WTC11 (cell line): ENCODE measurements around the gene GOLGA6L9. TPM values are rescaled to one million over a fixed set of nuclear protein-coding genes. Genes with fewer than 3 reads are reported as not detected.
"Not testable (repeated sequence)": the region's sequence is repeated elsewhere in the genome, so short reads cannot be mapped to it uniquely, and the experiment has no call there.

Source experiments
- ATAC-seq: fragments of 200-7000 bp; cut with Tn5 transposase; 2 replicates; pipeline ENCODE4 v1.10.0; 2021; ENCODE audit warnings: mild to moderate bottlenecking, moderate library complexity
- CTCF ChIA-PET: fragments of 300-600 bp; sonication (Branson Sonifier 250); formaldehyde crosslinking; loops from one replicate; lab custom pipeline; 2021; ENCODE audit warnings: antibody characterized with exemption; lab: Charles Lee
- POLR2A ChIA-PET: fragments of 350-600 bp; sonication (Branson Sonifier 250); formaldehyde crosslinking; loops from one replicate; lab custom pipeline; 2021; ENCODE audit warnings: antibody characterized with exemption; lab: Charles Lee
- DNase-seq: peaks from one replicate; pipeline ENCODE4 v3.0.0; 2021; ENCODE audit warnings: low spot score
- H3K27ac Mint-ChIP-seq: 2 replicates; pipeline ENCODE4 v1.8.0; 2021; ENCODE audit warnings: mixed read lengths
- H3K27me3 Mint-ChIP-seq: 2 replicates; pipeline ENCODE4 v1.8.0; 2021; ENCODE audit warnings: low read depth, mild to moderate bottlenecking, moderate library complexity, mixed read lengths
- H3K36me3 Mint-ChIP-seq: 2 replicates; pipeline ENCODE4 v1.8.0; 2021; ENCODE audit warnings: mixed read lengths
- H3K4me1 Mint-ChIP-seq: 2 replicates; pipeline ENCODE4 v1.8.0; 2022; ENCODE audit warnings: mixed read lengths
- H3K4me3 Mint-ChIP-seq: 2 replicates; pipeline ENCODE4 v1.8.0; 2021; ENCODE audit warnings: mild to moderate bottlenecking, moderate library complexity, mixed read lengths
- H3K9me3 Mint-ChIP-seq: 2 replicates; pipeline ENCODE4 v1.8.0; 2021; ENCODE audit warnings: mixed read lengths
- ETV6 ChIP-seq: sonication (generic); formaldehyde crosslinking; IDR thresholded peaks from 2 replicates; pipeline ENCODE4 v1.8.1; 2022; ENCODE audit warnings: mild to moderate bottlenecking, missing genetic modification reagents
- FOXK1 ChIP-seq: sonication (generic); formaldehyde crosslinking; IDR thresholded peaks from 2 replicates; pipeline ENCODE4 v1.8.0; 2022; ENCODE audit warnings: mild to moderate bottlenecking, moderate library complexity, missing genetic modification reagents
- PRRX2 ChIP-seq: fragments of 250-450 bp; sonication (Bioruptor Pico); IDR thresholded peaks from 2 replicates; pipeline ENCODE4 v1.8.0; 2021; ENCODE audit warnings: mild to moderate bottlenecking
- total RNA-seq: library from RNA; stranded (reverse); gene quantifications from 3 replicates; pipeline ENCODE4 v1.2.3, GENCODE V29; 2021
- TF ChIP-seq, protein P1 (sequence below): sonication (generic); formaldehyde crosslinking; IDR thresholded peaks from 2 replicates; pipeline ENCODE4 v1.8.1; 2023; ENCODE audit warnings: mild to moderate bottlenecking, missing genetic modification reagents
- TF ChIP-seq, protein P2 (sequence below): sonication (generic); formaldehyde crosslinking; IDR thresholded peaks from 2 replicates; pipeline ENCODE4 v1.8.0; 2023; ENCODE audit warnings: mild to moderate bottlenecking, missing genetic modification reagents
- TF ChIP-seq, protein P3 (sequence below): sonication (generic); formaldehyde crosslinking; IDR thresholded peaks from 2 replicates; pipeline ENCODE4 v1.8.1; 2023; ENCODE audit warnings: mild to moderate bottlenecking, missing genetic modification reagents, borderline replicate concordance

The GOLGA6L9 gene
- total RNA-seq, 1 experiment from 2014 or later: 7.3 TPM

DNA sequence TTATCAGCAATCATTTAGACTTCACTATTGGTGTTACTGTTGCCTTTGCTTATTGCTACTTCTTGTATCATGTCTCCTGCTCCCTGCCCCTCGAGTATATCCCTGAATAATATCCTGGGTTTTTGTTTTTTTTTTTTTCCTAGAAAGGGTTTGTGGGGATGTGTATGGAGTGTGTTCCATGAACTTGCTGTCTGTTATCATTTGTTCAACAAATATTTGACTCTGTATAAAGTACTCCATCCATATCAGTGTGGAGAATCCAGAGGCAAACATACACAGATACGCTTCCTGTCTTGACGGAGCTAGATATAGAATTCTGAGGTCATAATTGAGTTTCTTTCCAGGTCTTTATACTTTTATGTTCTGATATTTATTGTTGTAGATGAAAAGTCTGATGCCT lies 31.8 kb upstream of the GOLGA6L9 start:
- ChIA-PET POLR2A (no interaction called here), CTCF (interaction anchor here (1.2 kb wide), 1 partner anchor 133 kb away, joined by 3 read pairs; no protein-coding TSS in a partner anchor)
- DNase-seq (no peak), ATAC-seq (no peak)
- peak overlapping the region; percentile 49; the same call in 1 of the 2 replicates for H3K27ac Mint-ChIP-seq
- TF ChIP-seq, protein P1, sequence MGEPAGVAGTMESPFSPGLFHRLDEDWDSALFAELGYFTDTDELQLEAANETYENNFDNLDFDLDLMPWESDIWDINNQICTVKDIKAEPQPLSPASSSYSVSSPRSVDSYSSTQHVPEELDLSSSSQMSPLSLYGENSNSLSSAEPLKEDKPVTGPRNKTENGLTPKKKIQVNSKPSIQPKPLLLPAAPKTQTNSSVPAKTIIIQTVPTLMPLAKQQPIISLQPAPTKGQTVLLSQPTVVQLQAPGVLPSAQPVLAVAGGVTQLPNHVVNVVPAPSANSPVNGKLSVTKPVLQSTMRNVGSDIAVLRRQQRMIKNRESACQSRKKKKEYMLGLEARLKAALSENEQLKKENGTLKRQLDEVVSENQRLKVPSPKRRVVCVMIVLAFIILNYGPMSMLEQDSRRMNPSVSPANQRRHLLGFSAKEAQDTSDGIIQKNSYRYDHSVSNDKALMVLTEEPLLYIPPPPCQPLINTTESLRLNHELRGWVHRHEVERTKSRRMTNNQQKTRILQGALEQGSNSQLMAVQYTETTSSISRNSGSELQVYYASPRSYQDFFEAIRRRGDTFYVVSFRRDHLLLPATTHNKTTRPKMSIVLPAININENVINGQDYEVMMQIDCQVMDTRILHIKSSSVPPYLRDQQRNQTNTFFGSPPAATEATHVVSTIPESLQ (CRISPR knock-in tag): no peak
- TF ChIP-seq, protein P2, sequence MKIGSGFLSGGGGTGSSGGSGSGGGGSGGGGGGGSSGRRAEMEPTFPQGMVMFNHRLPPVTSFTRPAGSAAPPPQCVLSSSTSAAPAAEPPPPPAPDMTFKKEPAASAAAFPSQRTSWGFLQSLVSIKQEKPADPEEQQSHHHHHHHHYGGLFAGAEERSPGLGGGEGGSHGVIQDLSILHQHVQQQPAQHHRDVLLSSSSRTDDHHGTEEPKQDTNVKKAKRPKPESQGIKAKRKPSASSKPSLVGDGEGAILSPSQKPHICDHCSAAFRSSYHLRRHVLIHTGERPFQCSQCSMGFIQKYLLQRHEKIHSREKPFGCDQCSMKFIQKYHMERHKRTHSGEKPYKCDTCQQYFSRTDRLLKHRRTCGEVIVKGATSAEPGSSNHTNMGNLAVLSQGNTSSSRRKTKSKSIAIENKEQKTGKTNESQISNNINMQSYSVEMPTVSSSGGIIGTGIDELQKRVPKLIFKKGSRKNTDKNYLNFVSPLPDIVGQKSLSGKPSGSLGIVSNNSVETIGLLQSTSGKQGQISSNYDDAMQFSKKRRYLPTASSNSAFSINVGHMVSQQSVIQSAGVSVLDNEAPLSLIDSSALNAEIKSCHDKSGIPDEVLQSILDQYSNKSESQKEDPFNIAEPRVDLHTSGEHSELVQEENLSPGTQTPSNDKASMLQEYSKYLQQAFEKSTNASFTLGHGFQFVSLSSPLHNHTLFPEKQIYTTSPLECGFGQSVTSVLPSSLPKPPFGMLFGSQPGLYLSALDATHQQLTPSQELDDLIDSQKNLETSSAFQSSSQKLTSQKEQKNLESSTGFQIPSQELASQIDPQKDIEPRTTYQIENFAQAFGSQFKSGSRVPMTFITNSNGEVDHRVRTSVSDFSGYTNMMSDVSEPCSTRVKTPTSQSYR (CRISPR knock-in tag): no peak
- TF ChIP-seq, protein P3, sequence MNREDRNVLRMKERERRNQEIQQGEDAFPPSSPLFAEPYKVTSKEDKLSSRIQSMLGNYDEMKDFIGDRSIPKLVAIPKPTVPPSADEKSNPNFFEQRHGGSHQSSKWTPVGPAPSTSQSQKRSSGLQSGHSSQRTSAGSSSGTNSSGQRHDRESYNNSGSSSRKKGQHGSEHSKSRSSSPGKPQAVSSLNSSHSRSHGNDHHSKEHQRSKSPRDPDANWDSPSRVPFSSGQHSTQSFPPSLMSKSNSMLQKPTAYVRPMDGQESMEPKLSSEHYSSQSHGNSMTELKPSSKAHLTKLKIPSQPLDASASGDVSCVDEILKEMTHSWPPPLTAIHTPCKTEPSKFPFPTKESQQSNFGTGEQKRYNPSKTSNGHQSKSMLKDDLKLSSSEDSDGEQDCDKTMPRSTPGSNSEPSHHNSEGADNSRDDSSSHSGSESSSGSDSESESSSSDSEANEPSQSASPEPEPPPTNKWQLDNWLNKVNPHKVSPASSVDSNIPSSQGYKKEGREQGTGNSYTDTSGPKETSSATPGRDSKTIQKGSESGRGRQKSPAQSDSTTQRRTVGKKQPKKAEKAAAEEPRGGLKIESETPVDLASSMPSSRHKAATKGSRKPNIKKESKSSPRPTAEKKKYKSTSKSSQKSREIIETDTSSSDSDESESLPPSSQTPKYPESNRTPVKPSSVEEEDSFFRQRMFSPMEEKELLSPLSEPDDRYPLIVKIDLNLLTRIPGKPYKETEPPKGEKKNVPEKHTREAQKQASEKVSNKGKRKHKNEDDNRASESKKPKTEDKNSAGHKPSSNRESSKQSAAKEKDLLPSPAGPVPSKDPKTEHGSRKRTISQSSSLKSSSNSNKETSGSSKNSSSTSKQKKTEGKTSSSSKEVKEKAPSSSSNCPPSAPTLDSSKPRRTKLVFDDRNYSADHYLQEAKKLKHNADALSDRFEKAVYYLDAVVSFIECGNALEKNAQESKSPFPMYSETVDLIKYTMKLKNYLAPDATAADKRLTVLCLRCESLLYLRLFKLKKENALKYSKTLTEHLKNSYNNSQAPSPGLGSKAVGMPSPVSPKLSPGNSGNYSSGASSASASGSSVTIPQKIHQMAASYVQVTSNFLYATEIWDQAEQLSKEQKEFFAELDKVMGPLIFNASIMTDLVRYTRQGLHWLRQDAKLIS (CRISPR knock-in tag): no peak
- TF ChIP-seq ETV6 (CRISPR knock-in tag) (no peak), PRRX2 (no peak)
- H3K9me3 Mint-ChIP-seq: peaks cover 4% of the 10 kb centered on the region
- H3K27me3 Mint-ChIP-seq: no peaks in the 10 kb centered on the region
- no peaks in the 10 kb centered on the region for H3K36me3 Mint-ChIP-seq
- no peak overlapping the region for H3K4me3 Mint-ChIP-seq
- peaks cover 34% of the 10 kb centered on the region for H3K4me1 Mint-ChIP-seq

DNA sequence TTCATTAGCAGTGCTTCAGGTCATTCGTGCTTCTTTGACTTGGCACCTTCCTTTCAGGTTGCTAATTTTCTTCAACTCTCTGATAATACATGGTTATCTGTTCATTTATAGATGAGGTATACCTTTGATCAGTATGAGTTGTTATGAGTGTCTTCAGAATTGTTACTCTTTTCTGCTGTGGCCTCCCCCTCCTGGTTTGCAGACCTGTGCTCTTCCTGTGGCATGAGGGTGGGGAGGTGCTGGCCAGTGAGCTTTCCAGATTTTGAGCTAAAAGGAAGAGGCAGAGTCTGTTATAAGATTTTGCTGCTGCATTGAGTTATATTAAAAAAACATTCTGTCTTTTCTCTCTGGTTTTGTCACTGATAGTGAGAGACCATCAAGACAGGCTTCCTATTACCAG lies 30.8 kb upstream of the GOLGA6L9 start:
- ATAC-seq (no peak; the same call in 1 of the 2 replicates), DNase-seq (no peak)
- POLR2A ChIA-PET: no interaction called here
- Mint-ChIP-seq H3K4me1 (peaks cover 36% of the 10 kb centered on the region), H3K4me3 (no peak overlapping the region), H3K36me3 (no peaks in the 10 kb centered on the region), H3K27me3 (no peaks in the 10 kb centered on the region), H3K27ac (peak overlapping the region; percentile 49), H3K9me3 (peaks cover 4% of the 10 kb centered on the region)
- CTCF ChIA-PET: interaction anchor here (1.2 kb wide), 1 partner anchor 132 kb away, joined by 3 read pairs; no protein-coding TSS in a partner anchor
- TF ChIP-seq FOXK1: no peak

DNA sequence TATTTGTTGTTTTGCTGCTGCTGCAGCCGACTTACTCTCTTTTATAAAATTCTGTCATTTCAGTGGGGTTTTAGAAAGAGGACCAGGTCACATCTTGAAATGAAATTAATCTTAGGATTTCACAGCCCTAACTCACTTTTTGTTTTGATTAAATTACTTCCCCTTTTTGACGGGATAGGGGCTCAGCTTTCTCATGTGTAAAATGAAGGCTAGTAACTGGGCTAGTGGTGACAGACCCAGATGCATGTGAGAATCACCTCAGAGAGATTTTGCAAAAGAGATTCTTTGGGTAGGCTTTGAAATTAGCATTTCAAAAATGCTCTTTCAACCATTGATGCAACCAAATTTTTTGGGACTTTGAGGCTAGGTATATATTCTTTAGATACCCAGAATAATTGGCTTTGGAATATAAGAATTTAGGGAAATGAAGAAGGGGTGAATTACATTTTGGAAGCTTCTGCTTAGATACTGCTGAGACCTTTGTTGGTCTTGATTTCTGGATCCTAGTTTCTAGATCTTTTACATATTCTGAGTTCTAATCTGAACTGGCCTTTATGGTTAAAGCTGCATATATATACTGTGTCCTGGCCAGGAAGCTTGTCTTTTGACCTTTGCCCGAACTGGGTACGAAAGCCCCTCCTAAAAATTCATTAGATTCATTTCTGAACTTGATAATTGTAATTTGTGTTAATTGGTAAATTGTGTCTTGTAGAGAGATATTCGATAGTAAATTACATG lies 30.1 kb upstream of the GOLGA6L9 start:
- H3K9me3 Mint-ChIP-seq, CTCF ChIA-PET, DNase-seq, POLR2A ChIA-PET, ATAC-seq, H3K27me3 Mint-ChIP-seq, H3K36me3 Mint-ChIP-seq: not testable (repeated sequence)
- Mint-ChIP-seq H3K4me3 (0 out of 2 replicates have a peak overlapping the region, but pooled peaks have one; percentile 6), H3K27ac (peak overlapping the region; percentile 49), H3K4me1 (peaks cover 37% of the 10 kb centered on the region)

DNA sequence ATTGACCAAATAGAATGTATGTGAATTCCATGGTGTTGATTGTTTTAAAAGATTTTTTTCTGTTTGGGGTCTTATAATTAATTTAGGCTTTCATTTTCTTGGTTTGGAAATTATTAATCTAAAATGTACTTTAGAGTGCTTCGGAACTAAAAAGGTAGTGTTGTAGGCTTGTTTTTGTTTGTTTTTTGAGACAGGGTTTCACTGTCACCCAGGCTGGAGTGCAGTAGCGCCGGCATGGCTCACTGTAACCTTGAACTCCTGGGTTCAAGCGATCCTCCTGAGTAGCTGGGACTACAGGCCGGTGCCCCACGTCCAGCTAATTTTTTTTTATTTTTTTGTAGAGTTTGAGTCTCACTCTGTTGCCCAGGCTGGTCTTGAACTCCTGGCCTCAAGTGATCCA lies 27.7 kb upstream of the GOLGA6L9 start:
- CTCF ChIA-PET, ATAC-seq, POLR2A ChIA-PET, H3K27me3 Mint-ChIP-seq, H3K9me3 Mint-ChIP-seq, H3K4me3 Mint-ChIP-seq, H3K27ac Mint-ChIP-seq, DNase-seq: not testable (repeated sequence)
- Mint-ChIP-seq H3K4me1 (peaks cover 37% of the 10 kb centered on the region), H3K36me3 (peaks cover 11% of the 10 kb centered on the region)

DNA sequence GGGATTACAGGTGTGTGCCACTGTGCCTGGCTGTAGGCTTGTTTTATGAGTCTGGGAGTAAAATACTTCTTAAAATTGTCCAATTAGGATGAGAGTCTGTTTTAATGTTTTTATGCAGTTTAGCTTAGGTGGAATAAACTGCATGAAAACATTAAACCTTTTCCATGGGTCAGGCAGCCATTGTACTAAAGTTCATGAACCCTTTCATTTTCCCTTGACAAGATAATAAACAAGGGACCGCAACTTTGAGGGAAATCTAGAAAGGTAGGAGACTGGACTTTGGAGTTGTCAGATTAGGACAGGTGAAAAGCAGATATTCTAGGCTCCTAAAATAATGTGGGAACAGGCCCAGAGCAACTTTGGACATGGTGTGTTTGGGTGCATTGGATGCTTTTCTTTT lies 27.3 kb upstream of the GOLGA6L9 start:
- H3K9me3 Mint-ChIP-seq, CTCF ChIA-PET, DNase-seq, H3K27me3 Mint-ChIP-seq, ATAC-seq, POLR2A ChIA-PET, H3K4me3 Mint-ChIP-seq: not testable (repeated sequence)
- peaks cover 37% of the 10 kb centered on the region for H3K4me1 Mint-ChIP-seq
- H3K36me3 Mint-ChIP-seq: peaks cover 11% of the 10 kb centered on the region
- peak overlapping the region; percentile 25 for H3K27ac Mint-ChIP-seq

DNA sequence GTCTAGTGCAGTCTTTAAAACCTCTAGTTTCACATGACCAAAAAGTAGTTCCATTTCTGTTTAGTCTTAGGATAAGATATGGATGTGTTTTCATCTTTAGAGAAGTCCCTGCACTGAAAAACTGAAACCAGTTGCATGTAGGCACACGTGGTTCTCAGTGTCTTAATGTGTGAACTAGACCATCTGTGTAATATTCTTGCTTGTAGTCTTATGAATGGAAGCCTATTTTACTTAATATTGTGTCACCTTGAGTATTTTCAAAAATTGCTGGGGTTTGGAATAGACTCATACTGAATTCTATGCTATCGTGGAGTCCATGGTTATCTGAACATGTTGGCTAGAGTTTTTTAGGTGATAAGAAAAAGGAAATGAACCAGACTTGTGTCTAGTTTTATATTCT lies 23.4 kb upstream of the GOLGA6L9 start:
- Mint-ChIP-seq H3K36me3 (peaks cover 13% of the 10 kb centered on the region), H3K4me1 (peaks cover 14% of the 10 kb centered on the region)
- H3K4me3 Mint-ChIP-seq, H3K27ac Mint-ChIP-seq, H3K9me3 Mint-ChIP-seq, POLR2A ChIA-PET, DNase-seq, H3K27me3 Mint-ChIP-seq, CTCF ChIA-PET, ATAC-seq: not testable (repeated sequence)

DNA sequence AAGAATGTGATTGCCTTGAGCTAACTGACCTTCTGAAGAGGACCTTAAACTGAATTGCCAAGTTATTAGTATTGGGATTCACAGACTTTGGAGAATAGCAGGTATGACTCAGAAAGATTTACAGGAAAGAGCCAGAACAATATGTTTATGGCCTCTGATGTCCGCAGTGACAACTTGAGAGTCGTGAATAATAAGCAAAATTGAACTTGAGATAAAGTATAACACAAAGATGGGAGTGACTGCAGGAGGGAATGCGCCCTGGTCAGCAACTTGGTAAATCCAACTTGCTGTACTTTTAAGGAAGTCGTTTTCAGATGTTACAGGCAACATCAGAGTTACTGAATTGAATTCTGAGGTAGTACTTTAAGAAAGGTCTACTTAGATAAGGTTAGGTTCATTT lies 19.3 kb upstream of the GOLGA6L9 start:
- H3K27me3 Mint-ChIP-seq, DNase-seq, H3K9me3 Mint-ChIP-seq, ATAC-seq, H3K36me3 Mint-ChIP-seq, POLR2A ChIA-PET, H3K4me1 Mint-ChIP-seq, H3K27ac Mint-ChIP-seq, H3K4me3 Mint-ChIP-seq, CTCF ChIA-PET: not testable (repeated sequence)

DNA sequence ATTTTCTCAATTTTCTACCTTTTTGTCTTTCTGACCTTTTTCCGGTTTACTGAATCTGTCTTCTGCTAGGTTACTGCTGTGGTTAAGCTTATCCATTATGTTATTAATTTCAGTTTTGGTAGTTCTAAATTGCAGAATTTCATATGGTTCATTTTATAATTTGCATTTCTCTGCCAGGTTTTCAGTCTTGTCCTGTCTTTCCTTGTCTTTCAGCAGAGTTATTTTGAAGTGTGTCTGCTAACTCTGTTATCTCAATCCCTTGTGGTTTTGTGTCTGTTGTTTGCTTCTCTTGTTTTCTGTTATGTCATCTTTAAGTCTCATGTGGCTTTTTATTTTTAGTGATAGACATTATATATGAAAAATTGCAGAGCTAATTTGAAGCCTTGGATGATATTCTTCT lies 18.0 kb upstream of the GOLGA6L9 start:
- CTCF ChIA-PET, H3K36me3 Mint-ChIP-seq, H3K27ac Mint-ChIP-seq, H3K4me3 Mint-ChIP-seq, POLR2A ChIA-PET, H3K9me3 Mint-ChIP-seq, H3K27me3 Mint-ChIP-seq, H3K4me1 Mint-ChIP-seq, DNase-seq, ATAC-seq: not testable (repeated sequence)
